H1 (cell line): Measurements from ENCODE around the gene KLHL7. TPM values are rescaled to one million over a fixed set of nuclear protein-coding genes. Genes with fewer than 3 reads are reported as not detected.

ENCODE experiments used
- FOSL1 ChIP-seq: IDR thresholded peaks from 2 replicates; pipeline ENCODE4 v1.6.1; 2011; ENCODE audit warnings: mild to moderate bottlenecking, low read depth, low read length, moderate library complexity; ENCODE audit not compliant: insufficient read depth
- NANOG ChIP-seq: IDR thresholded peaks from 2 replicates; pipeline ENCODE4 v1.6.1; 2011; ENCODE audit warnings: low read length, low read depth, mild to moderate bottlenecking, inconsistent platforms; ENCODE audit not compliant: insufficient read depth, poor library complexity, severe bottlenecking
- SIRT6 ChIP-seq: IDR thresholded peaks from one replicate; pipeline ENCODE4 v1.7.1; 2012; ENCODE audit warnings: low read length, inconsistent platforms
- SP4 ChIP-seq: IDR thresholded peaks from 2 replicates; pipeline ENCODE4 v1.6.1; 2012; ENCODE audit warnings: low read length, inconsistent platforms
- USF2 ChIP-seq: IDR thresholded peaks from 2 replicates; pipeline ENCODE4 v1.6.1; 2011; ENCODE audit warnings: low read length, improper control_type of control experiment
- YY1 ChIP-seq: IDR thresholded peaks from 2 replicates; pipeline ENCODE4 v1.6.1; 2011; ENCODE audit warnings: low read depth, mild to moderate bottlenecking, low read length
- polyA plus RNA-seq, 7 experiments: library from polyadenylated mRNA; depleted of rRNA in 3 of 7; stranded (reverse) in 5 of 7; unstranded in 2 of 7; fragments of >200 nt in 5 of 7; fragments of 200-250 nt in 2 of 7; gene quantifications; 1 replicate in 5 of 7; 2 replicates in 1 of 7; 4 replicates in 1 of 7; pipeline versions ENCODE4 v1.2.1 to v1.2.3, GENCODE V29; 2011 to 2013; ENCODE audit warnings: missing spikeins in 2 of 7, mixed read lengths in 2 of 7
- total RNA-seq: library from RNA; stranded (reverse); fragmentation: NEBNext Ultra II Directional; extraction: Animal tissue kit (Norgen Biotek cat#: 25700); gene quantifications from 2 replicates; pipeline ENCODE4 v1.2.1, GENCODE V29; 2021

KLHL7 gene
- total and polyA plus RNA-seq, 2 of the 8 experiments (the other 6 are each of a cell fraction or from before 2014, with no cell fraction given): 65.3 to 115 TPM

DNA sequence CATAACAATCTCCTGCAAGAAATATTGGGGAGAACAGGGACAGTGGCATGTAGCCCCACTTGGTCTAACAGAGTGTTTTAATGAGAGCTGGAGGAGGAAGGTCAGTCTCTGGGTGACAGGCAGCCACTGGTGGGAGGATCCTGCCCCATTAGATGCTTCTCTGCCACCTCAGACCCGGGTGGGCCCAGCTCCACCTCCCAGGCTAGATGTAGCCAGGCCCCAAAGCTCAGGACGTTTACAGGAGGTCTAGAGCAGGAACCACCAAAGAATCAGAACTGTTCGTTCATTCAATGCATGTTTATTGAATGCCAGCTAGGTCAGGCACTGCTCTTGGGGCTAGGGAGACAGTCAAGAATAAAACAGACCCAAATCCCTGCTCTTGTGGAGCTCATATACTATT, 112.6 kb downstream of the KLHL7 start (continued):
- no peak for TF ChIP-seq USF2
- TF ChIP-seq SIRT6: no peak
- TF ChIP-seq FOSL1: no peak
- TF ChIP-seq SP4: no peak
- TF ChIP-seq NANOG: no peak
- TF ChIP-seq YY1: no peak
